IMR-90 (cell line): ENCODE results near the gene AP2A1. TPM values are rescaled to one million over a fixed set of nuclear protein-coding genes. Genes with fewer than 3 reads are reported as not detected.

Experiments
- ATAC-seq: fragments of 200-7000 bp; cut with Tn5 transposase; 2 replicates; pipeline ENCODE4 v1.9.1; 2020; ENCODE audit warnings: low read depth, mild to moderate bottlenecking, moderate library complexity
- BruUV-seq: library from RNA; stranded (reverse); fragments of 400-500 nt; replicated peaks from 2 replicates; lab custom pipeline; 2021; lab: Mats Ljungman, UMichigan
- CTCF ChIA-PET: fragments of 300-600 bp; formaldehyde crosslinking; extraction: SDS; loops from one replicate; lab custom pipeline; 2021; ENCODE audit warnings: antibody characterized with exemption; lab: Yijun Ruan, JAX
- POLR2A ChIA-PET: fragments of 300-600 bp; sonication (Branson Sonifier 250); formaldehyde crosslinking; loops from one replicate; lab custom pipeline; 2022; ENCODE audit warnings: antibody characterized with exemption; ENCODE audit not compliant: unreplicated experiment; lab: Charles Lee
- DNase-seq: peaks from one replicate; pipeline ENCODE4 v3.0.0; 2013
- H2AFZ ChIP-seq: replicated peaks from 2 replicates; pipeline ENCODE3; 2013; ENCODE audit warnings: low read length, mild to moderate bottlenecking; ENCODE audit not compliant: poor library complexity
- H2AK5ac ChIP-seq: 2 replicates; pipeline ENCODE4 v1.6.1; 2013; ENCODE audit warnings: low read depth, low read length, inconsistent platforms
- H2AK9ac ChIP-seq: replicated peaks from 2 replicates; pipeline ENCODE3; 2013; ENCODE audit warnings: mild to moderate bottlenecking, low read depth, low read length, moderate library complexity; ENCODE audit not compliant: poor library complexity
- H2BK120ac ChIP-seq: 2 replicates; pipeline ENCODE4 v1.6.1; 2013; ENCODE audit warnings: low read depth, low read length, inconsistent platforms
- H2BK15ac ChIP-seq: 3 replicates; pipeline ENCODE4 v1.6.1; 2013; ENCODE audit warnings: low read depth, low read length, inconsistent platforms
- H2BK20ac ChIP-seq: 2 replicates; pipeline ENCODE4 v1.6.1; 2013; ENCODE audit warnings: low read depth, mild to moderate bottlenecking, inconsistent platforms, low read length, moderate library complexity
- H2BK5ac ChIP-seq: 2 replicates; pipeline ENCODE4 v1.6.1; 2013; ENCODE audit warnings: mild to moderate bottlenecking, low read depth, low read length, inconsistent platforms; ENCODE audit not compliant: poor library complexity, severe bottlenecking
- H3K14ac ChIP-seq: replicated peaks from 2 replicates; pipeline ENCODE4 v1.6.1; 2013; ENCODE audit warnings: low read depth, low read length, inconsistent platforms
- H3K18ac ChIP-seq: 2 replicates; pipeline ENCODE4 v1.6.1; 2013; ENCODE audit warnings: low read depth, low read length, control low read depth
- H3K23ac ChIP-seq: 2 replicates; pipeline ENCODE4 v1.6.1; 2013; ENCODE audit warnings: low read depth, low read length, inconsistent platforms
- H3K27ac ChIP-seq: 2 replicates; pipeline ENCODE4 v1.5.1; 2013; ENCODE audit warnings: mild to moderate bottlenecking, control low read depth, low read length; ENCODE audit not compliant: insufficient read depth
- H3K27me3 ChIP-seq: 2 replicates; pipeline ENCODE4 v1.6.1; 2013; ENCODE audit warnings: low read length; ENCODE audit not compliant: control insufficient read depth, insufficient read depth
- H3K36me3 ChIP-seq: 2 replicates; pipeline ENCODE4 v1.6.1; 2013; ENCODE audit warnings: low read length, mixed read lengths; ENCODE audit not compliant: control insufficient read depth, insufficient read depth
- H3K4ac ChIP-seq: 2 replicates; pipeline ENCODE4 v1.6.1; 2013; ENCODE audit warnings: low read depth, low read length, inconsistent platforms
- H3K4me1 ChIP-seq: 2 replicates; pipeline ENCODE4 v1.6.1; 2013; ENCODE audit warnings: low read length, mixed read lengths; ENCODE audit not compliant: control insufficient read depth, insufficient read depth
- H3K4me2 ChIP-seq: 2 replicates; pipeline ENCODE4 v1.6.1; 2013; ENCODE audit warnings: low read depth, mild to moderate bottlenecking, control low read depth, low read length, moderate library complexity
- H3K4me3 ChIP-seq: 2 replicates; pipeline ENCODE4 v1.5.1; 2013; ENCODE audit warnings: low read depth, mild to moderate bottlenecking, control low read depth, low read length, moderate library complexity; ENCODE audit not compliant: insufficient read depth
- H3K56ac ChIP-seq: 2 replicates; pipeline ENCODE4 v1.6.1; 2013; ENCODE audit warnings: low read length, inconsistent platforms; ENCODE audit not compliant: insufficient read depth; ENCODE audit errors: extremely low read depth
- H3K79me1 ChIP-seq, 2 experiments: 2 replicates each; pipeline ENCODE4 v1.6.1; 2013; ENCODE audit warnings: low read length in 2 of 2, inconsistent platforms in 1 of 2, low read depth in 1 of 2
- H3K9ac ChIP-seq: 2 replicates; pipeline ENCODE4 v1.6.1; 2013; ENCODE audit warnings: low read depth, low read length, control low read depth
- H3K9me1 ChIP-seq: 2 replicates; pipeline ENCODE4 v1.6.1; 2013; ENCODE audit warnings: low read length, inconsistent platforms; ENCODE audit not compliant: insufficient read depth
- H3K9me3 ChIP-seq: 2 replicates; pipeline ENCODE4 v1.6.1; 2013; ENCODE audit warnings: low read length; ENCODE audit not compliant: control insufficient read depth, insufficient read depth
- H4K20me1 ChIP-seq: 2 replicates; pipeline ENCODE4 v1.6.1; 2013; ENCODE audit warnings: low read length, inconsistent platforms; ENCODE audit not compliant: insufficient read depth
- H4K5ac ChIP-seq: 2 replicates; pipeline ENCODE4 v1.6.1; 2013; ENCODE audit warnings: mild to moderate bottlenecking, low read depth, low read length, control low read depth
- H4K8ac ChIP-seq, 2 experiments: 2 replicates each; pipeline ENCODE4 v1.6.1; 2013; ENCODE audit warnings: low read depth in 2 of 2, low read length in 2 of 2, control low read depth in 1 of 2, inconsistent platforms in 1 of 2
- H4K91ac ChIP-seq: 2 replicates; pipeline ENCODE4 v1.6.1; 2013; ENCODE audit warnings: low read depth, low read length, inconsistent platforms; ENCODE audit not compliant: insufficient read depth
- BHLHE40 ChIP-seq: fragments of 150-350 bp; IDR thresholded peaks from 2 replicates; pipeline ENCODE4 v1.6.1; 2016; ENCODE audit warnings: mild to moderate bottlenecking, low read depth, low read length
- CEBPB ChIP-seq: IDR thresholded peaks from 2 replicates; pipeline ENCODE4 v1.6.1; 2012; ENCODE audit warnings: low read depth, low read length, improper control_type of control experiment
- CHD1 ChIP-seq: IDR thresholded peaks from 2 replicates; pipeline ENCODE4 v1.6.1; 2012; ENCODE audit warnings: low read depth, low read length, improper control_type of control experiment
- CTCF ChIP-seq: conservative IDR thresholded peaks from 2 replicates; pipeline ENCODE4 v1.5.1; 2012; ENCODE audit warnings: mild to moderate bottlenecking, low read depth, low read length, improper control_type of control experiment
- ELK1 ChIP-seq: fragments of 150-350 bp; IDR thresholded peaks from 2 replicates; pipeline ENCODE4 v1.6.1; 2016; ENCODE audit warnings: low read depth, mild to moderate bottlenecking, low read length, moderate library complexity, borderline replicate concordance
- FOS ChIP-seq: fragments of 150-350 bp; IDR thresholded peaks from 2 replicates; pipeline ENCODE4 v1.6.1; 2016; ENCODE audit warnings: low read depth, low read length
- MAFK ChIP-seq: IDR thresholded peaks from 2 replicates; pipeline ENCODE4 v1.6.1; 2012; ENCODE audit warnings: low read depth, low read length, improper control_type of control experiment
- MAZ ChIP-seq: IDR thresholded peaks from 2 replicates; pipeline ENCODE4 v1.6.1; 2012; ENCODE audit warnings: low read depth, mild to moderate bottlenecking, low read length, improper control_type of control experiment, moderate library complexity, borderline replicate concordance
- MXI1 ChIP-seq: IDR thresholded peaks from 2 replicates; pipeline ENCODE4 v1.6.1; 2012; ENCODE audit warnings: low read depth, mild to moderate bottlenecking, low read length, moderate library complexity, borderline replicate concordance
- NFE2L2 ChIP-seq: fragments of 150-350 bp; IDR thresholded peaks from 2 replicates; pipeline ENCODE4 v1.6.1; 2016; ENCODE audit warnings: low read depth, mild to moderate bottlenecking, low read length
- POLR2A ChIP-seq: IDR thresholded peaks from 2 replicates; pipeline ENCODE4 v1.6.1; 2012; ENCODE audit warnings: mild to moderate bottlenecking, low read depth, low read length
- RAD21 ChIP-seq: IDR thresholded peaks from 2 replicates; pipeline ENCODE4 v1.6.1; 2012; ENCODE audit warnings: low read length, improper control_type of control experiment
- RCOR1 ChIP-seq: IDR thresholded peaks from 2 replicates; pipeline ENCODE4 v1.6.1; 2012; ENCODE audit warnings: mild to moderate bottlenecking, low read length, improper control_type of control experiment; ENCODE audit not compliant: insufficient replicate concordance
- RFX5 ChIP-seq: IDR thresholded peaks from 2 replicates; pipeline ENCODE4 v1.8.0; 2012; ENCODE audit warnings: low read depth, mild to moderate bottlenecking, low read length, moderate library complexity
- SMC3 ChIP-seq: fragments of 150-350 bp; IDR thresholded peaks from 2 replicates; pipeline ENCODE4 v1.6.1; 2016; ENCODE audit warnings: low read depth, mild to moderate bottlenecking, antibody characterized with exemption, low read length, moderate library complexity
- USF2 ChIP-seq: fragments of 150-350 bp; IDR thresholded peaks from 2 replicates; pipeline ENCODE4 v1.6.1; 2017; ENCODE audit warnings: mild to moderate bottlenecking, antibody characterized with exemption, low read length, low read depth
- WGBS, 2 experiments: methylation state at CpG; one replicate each; pipeline versions ENCODE4 v1.1.5 to v1.1.7; 2013; ENCODE audit warnings: missing lambda C conversion rate in 2 of 2; ENCODE audit not compliant: insufficient read length in 1 of 2; ENCODE audit errors: extremely low coverage in 2 of 2; 5-methylcytosine and 5-hydroxymethylcytosine counted together
- dilution Hi-C: fragments of 300-500 bp; cut with HindIII; formaldehyde crosslinking; loops from one replicate; pipeline ENCODE4 v1.14.3; 2018; ENCODE audit warnings: low sequenced_read_pairs; ENCODE audit not compliant: unreplicated experiment
- in situ Hi-C: fragments of 300-500 bp; cut with MboI; formaldehyde crosslinking; loops from 3 replicates; pipeline ENCODE4 v1.14.3; 2019; ENCODE audit warnings: low sequenced_read_pairs, inconsistent platforms, mixed read lengths
- intact Hi-C: fragments of 100-400 bp; cut with micrococcal nuclease; formaldehyde crosslinking; loops from 2 replicates; pipeline ENCODE4 v1.10.0; 2022
- polyA plus RNA-seq, 3 experiments: library from polyadenylated mRNA; depleted of rRNA; stranded (reverse); fragments of >200 nt; gene quantifications; 2 replicates each; pipeline ENCODE4 v1.2.3, GENCODE V29; 2012; ENCODE audit warnings: low replicate concordance in 1 of 3
- total RNA-seq: library from RNA; depleted of rRNA; stranded (reverse); fragments of >200 nt; gene quantifications from 2 replicates; pipeline ENCODE4 v1.2.3, GENCODE V29; 2012

AP2A1 gene
- total and polyA plus RNA-seq, 2 of the 4 experiments (the other 2 are of a cell fraction) = 40.7 to 122 TPM

GRCh38 chr19:49739098-49739497, 27.7 kb upstream of the AP2A1 start:
- H4K8ac ChIP-seq = no peak overlapping the region
- no peaks in the 10 kb centered on the region for H3K9me3 ChIP-seq
- no peaks in the 10 kb centered on the region; the same call in 1 of the 2 replicates for H3K27me3 ChIP-seq
- TF ChIP-seq BHLHE40 = no peak
- no peak for TF ChIP-seq FOS
- TF ChIP-seq RFX5 = no peak
- no peak for TF ChIP-seq RCOR1
- TF ChIP-seq CEBPB = no peak
- TF ChIP-seq MXI1 = no peak
- no peak for TF ChIP-seq CHD1
- TF ChIP-seq MAZ = no peak
- TF ChIP-seq CTCF = no peak
- no peak for TF ChIP-seq SMC3
- TF ChIP-seq RAD21 = no peak
- TF ChIP-seq POLR2A = no peak
- no peak for TF ChIP-seq USF2
- TF ChIP-seq MAFK = no peak
- TF ChIP-seq NFE2L2 = no peak
- TF ChIP-seq ELK1 = no peak
- H2BK120ac ChIP-seq = no peak overlapping the region
- no peaks in the 10 kb centered on the region for H3K9me1 ChIP-seq
- H3K4me1 ChIP-seq = no peaks in the 10 kb centered on the region
- no peak overlapping the region for H3K23ac ChIP-seq
- H3K4me2 ChIP-seq = no peak overlapping the region
- H3K18ac ChIP-seq = no peak overlapping the region
- H2AK5ac ChIP-seq = no peak overlapping the region
- no peak overlapping the region for H2BK20ac ChIP-seq
- no peak overlapping the region for H2BK5ac ChIP-seq
- in situ Hi-C loops (no loop called here), dilution Hi-C loops (no loop called here), intact Hi-C loops (no loop called here)
- no peak overlapping the region for H4K5ac ChIP-seq
- no peak overlapping the region for H4K91ac ChIP-seq
- H3K4me3 ChIP-seq = no peak overlapping the region
- H3K14ac ChIP-seq = no peak overlapping the region
- H3K56ac ChIP-seq = no peak overlapping the region
- BruUV-seq = no TSS peak
- H3K9ac ChIP-seq = no peak overlapping the region
- no peak overlapping the region for H3K4ac ChIP-seq
- H2AK9ac ChIP-seq = no peak overlapping the region
- DNase-seq (no peak), ATAC-seq (no peak)
- WGBS, 2 experiments = no CpG with 5 or more reads among the region's 1 CpG
- H2AFZ ChIP-seq = no peak overlapping the region
- no peaks in the 10 kb centered on the region for H3K36me3 ChIP-seq
- no peaks in the 10 kb centered on the region for H3K79me1 ChIP-seq
- ChIA-PET CTCF (no interaction called here), POLR2A (no interaction called here)
- no peak overlapping the region for H3K27ac ChIP-seq
- H4K20me1 ChIP-seq = no peaks in the 10 kb centered on the region
- no peak overlapping the region for H2BK15ac ChIP-seq
